GM19043 (cell line): Measurements from ENCODE around the gene ARHGEF19.

Source experiments
- ATAC-seq: cut with Tn5 transposase; IDR thresholded peaks from one replicate; pipeline ENCODE4 v1.9.1; 2021; ENCODE audit warnings: low read depth; ENCODE audit not compliant: unreplicated experiment

ARHGEF19 gene

GRCh38 chr1:16244650-16245285 is 32.3 kb upstream of the ARHGEF19 start:
- no peak for ATAC-seq

GRCh38 chr1:16243936-16244649 is 31.6 kb upstream of the ARHGEF19 start:
- no peak for ATAC-seq

GRCh38 chr1:16243215-16243610 is 30.8 kb upstream of the ARHGEF19 start:
- ATAC-seq = no peak

- no peak for ATAC-seq
These were observed 30.2 kb upstream of the ARHGEF19 start for GRCh38 chr1:16242556-16243214.

GRCh38 chr1:16241221-16241708 is 28.8 kb upstream of the ARHGEF19 start:
- no peak for ATAC-seq

- no peak for ATAC-seq
These were observed 27.6 kb upstream of the ARHGEF19 start for GRCh38 chr1:16239972-16240491.

- no peak for ATAC-seq
These were observed 24.9 kb upstream of the ARHGEF19 start for GRCh38 chr1:16237343-16237830.

- peak; percentile 85 for ATAC-seq
These were observed 24.3 kb upstream of the ARHGEF19 start, which contains the start of gene CPLANE2 for GRCh38 chr1:16236511-16237342. Gene CPLANE2 (minus strand): TSS chr1:16237183. CDS start chr1:16236742, 441 bp downstream.

- peak; percentile 31 for ATAC-seq
These were observed 23.6 kb upstream of the ARHGEF19 start for GRCh38 chr1:16235944-16236510.

- no peak for ATAC-seq
These were observed 22.9 kb upstream of the ARHGEF19 start for GRCh38 chr1:16235347-16235746.

- no peak for ATAC-seq
These were observed 21.0 kb upstream of the ARHGEF19 start for GRCh38 chr1:16233431-16233830.

GRCh38 chr1:16232316-16232710 is 19.9 kb upstream of the ARHGEF19 start:
- no peak for ATAC-seq

GRCh38 chr1:16231331-16232315 is 19.2 kb upstream of the ARHGEF19 start:
- ATAC-seq = no peak

GRCh38 chr1:16230744-16231143 is 18.3 kb upstream of the ARHGEF19 start:
- ATAC-seq = no peak

- ATAC-seq = no peak
These were observed 17.7 kb upstream of the ARHGEF19 start for GRCh38 chr1:16229976-16230740.

GRCh38 chr1:16226490-16227179 is 14.2 kb upstream of the ARHGEF19 start:
- ATAC-seq = no peak

GRCh38 chr1:16226129-16226489 is 13.7 kb upstream of the ARHGEF19 start:
- ATAC-seq = no peak
